HepG2 (cell line): ENCODE measurements around the gene PSORS1C1. TPM values are rescaled to one million over a fixed set of nuclear protein-coding genes. Genes with fewer than 3 reads are reported as not detected.

Experiments
- EZH2 ChIP-seq: conservative IDR thresholded peaks from 2 replicates; pipeline ENCODE4 v1.6.1; 2012; ENCODE audit warnings: mild to moderate bottlenecking, low read depth, low read length, moderate library complexity
- MED13 ChIP-seq: sonication (generic); formaldehyde crosslinking; IDR thresholded peaks from 2 replicates; pipeline ENCODE4 v1.5.0; 2020; ENCODE audit warnings: missing genetic modification reagents
- MEF2D ChIP-seq: sonication (generic); formaldehyde crosslinking; IDR thresholded peaks from 2 replicates; pipeline ENCODE4 v1.5.1; 2020; ENCODE audit warnings: mild to moderate bottlenecking, missing genetic modification reagents
- NFKBIZ ChIP-seq: IDR thresholded peaks from 2 replicates; pipeline ENCODE4 v1.6.1; 2018; ENCODE audit warnings: missing genetic modification reagents, missing compliant biosample characterization
- PPARG ChIP-seq: conservative IDR thresholded peaks from 2 replicates; pipeline ENCODE4 v1.6.1; 2016; ENCODE audit warnings: missing biosample characterization, missing genetic modification reagents
- REPIN1 ChIP-seq: sonication (generic); formaldehyde crosslinking; IDR thresholded peaks from 2 replicates; pipeline ENCODE4 v1.8.0; 2022; ENCODE audit warnings: missing genetic modification reagents, low read depth, mild to moderate bottlenecking, borderline replicate concordance
- RNF219 ChIP-seq: sonication (generic); formaldehyde crosslinking; IDR thresholded peaks from 2 replicates; pipeline ENCODE4 v1.5.0; 2020; ENCODE audit warnings: mild to moderate bottlenecking, missing genetic modification reagents
- TMF1 ChIP-seq: sonication (generic); formaldehyde crosslinking; IDR thresholded peaks from 2 replicates; pipeline ENCODE4 v1.8.1; 2022; ENCODE audit warnings: low read depth, missing genetic modification reagents
- ZBTB44 ChIP-seq: sonication (generic); formaldehyde crosslinking; IDR thresholded peaks from 2 replicates; pipeline ENCODE4 v1.4.0; 2020; ENCODE audit warnings: missing genetic modification reagents
- ZNF234 ChIP-seq: sonication (generic); formaldehyde crosslinking; conservative IDR thresholded peaks from 2 replicates; pipeline ENCODE4 v1.5.1; 2020; ENCODE audit warnings: mild to moderate bottlenecking, missing genetic modification reagents
- ZNF292 ChIP-seq: sonication (generic); formaldehyde crosslinking; IDR thresholded peaks from 2 replicates; pipeline ENCODE4 v1.8.1; 2022; ENCODE audit warnings: mild to moderate bottlenecking, low read depth, missing genetic modification reagents, borderline replicate concordance
- ZNF335 ChIP-seq: sonication (generic); formaldehyde crosslinking; IDR thresholded peaks from 2 replicates; pipeline ENCODE4 v1.4.0; 2020; ENCODE audit warnings: missing genetic modification reagents
- ZNF383 ChIP-seq: sonication (generic); formaldehyde crosslinking; IDR thresholded peaks from 2 replicates; pipeline ENCODE4 v1.4.0; 2020; ENCODE audit warnings: missing genetic modification reagents, mild to moderate bottlenecking, borderline replicate concordance
- ZNF615 ChIP-seq: sonication (generic); formaldehyde crosslinking; IDR thresholded peaks from 2 replicates; pipeline ENCODE4 v1.5.0; 2020; ENCODE audit warnings: mild to moderate bottlenecking, missing genetic modification reagents, borderline replicate concordance
- ZNF7 ChIP-seq: IDR thresholded peaks from 2 replicates; pipeline ENCODE4 v1.6.1; 2016; ENCODE audit warnings: missing biosample characterization, missing genetic modification reagents
- ZNF761 ChIP-seq: sonication (generic); formaldehyde crosslinking; conservative IDR thresholded peaks from 2 replicates; pipeline ENCODE4 v1.4.0; 2020; ENCODE audit warnings: mild to moderate bottlenecking, missing genetic modification reagents
- polyA plus RNA-seq, 8 experiments: library from polyadenylated mRNA; depleted of rRNA in 3 of 8; stranded (reverse) in 7 of 8; unstranded in 1 of 8; fragments of >200 nt; fragmentation: Illumina TruSeq in 4 of 8; extraction: Trizol in 4 of 8; gene quantifications; 2 replicates each; pipeline versions ENCODE4 v1.2.1 to v1.2.3, GENCODE V29; 2011 to 2016; ENCODE audit warnings: low read depth in 4 of 8, missing spikeins in 1 of 8, mixed read lengths in 1 of 8; ENCODE audit not compliant: insufficient read depth in 1 of 8
- total RNA-seq, 5 experiments: library from RNA; depleted of rRNA; stranded (reverse); fragments of >200 nt; fragmentation: Illumina TruSeq; extraction: Trizol; gene quantifications; 2 replicates each; pipeline ENCODE4 v1.2.3, GENCODE V29; 2016; ENCODE audit warnings: low read depth in 1 of 5
- TF ChIP-seq, protein P1 (sequence below): sonication (generic); formaldehyde crosslinking; IDR thresholded peaks from 2 replicates; pipeline ENCODE4; 2020; ENCODE audit warnings: missing genetic modification reagents, mild to moderate bottlenecking, borderline replicate concordance
- TF ChIP-seq, protein P2 (sequence below): sonication (generic); formaldehyde crosslinking; IDR thresholded peaks from 2 replicates; pipeline ENCODE4 v1.4.0; 2020; ENCODE audit warnings: missing genetic modification reagents
- TF ChIP-seq, protein P3 (sequence below): IDR thresholded peaks from 2 replicates; pipeline ENCODE4 v1.4.0; 2020; ENCODE audit warnings: mild to moderate bottlenecking, missing genetic modification reagents

PSORS1C1 gene
- total and polyA plus RNA-seq, 2 of the 13 experiments (the other 11 are each of a cell fraction or from before 2014, with no cell fraction given), result 0.01 to 0.02 TPM

GRCh38 chr6:31158140-31158862, 43.7 kb downstream of the PSORS1C1 start, which contains the start of gene TCF19 (continued):
- TF ChIP-seq, protein P1, sequence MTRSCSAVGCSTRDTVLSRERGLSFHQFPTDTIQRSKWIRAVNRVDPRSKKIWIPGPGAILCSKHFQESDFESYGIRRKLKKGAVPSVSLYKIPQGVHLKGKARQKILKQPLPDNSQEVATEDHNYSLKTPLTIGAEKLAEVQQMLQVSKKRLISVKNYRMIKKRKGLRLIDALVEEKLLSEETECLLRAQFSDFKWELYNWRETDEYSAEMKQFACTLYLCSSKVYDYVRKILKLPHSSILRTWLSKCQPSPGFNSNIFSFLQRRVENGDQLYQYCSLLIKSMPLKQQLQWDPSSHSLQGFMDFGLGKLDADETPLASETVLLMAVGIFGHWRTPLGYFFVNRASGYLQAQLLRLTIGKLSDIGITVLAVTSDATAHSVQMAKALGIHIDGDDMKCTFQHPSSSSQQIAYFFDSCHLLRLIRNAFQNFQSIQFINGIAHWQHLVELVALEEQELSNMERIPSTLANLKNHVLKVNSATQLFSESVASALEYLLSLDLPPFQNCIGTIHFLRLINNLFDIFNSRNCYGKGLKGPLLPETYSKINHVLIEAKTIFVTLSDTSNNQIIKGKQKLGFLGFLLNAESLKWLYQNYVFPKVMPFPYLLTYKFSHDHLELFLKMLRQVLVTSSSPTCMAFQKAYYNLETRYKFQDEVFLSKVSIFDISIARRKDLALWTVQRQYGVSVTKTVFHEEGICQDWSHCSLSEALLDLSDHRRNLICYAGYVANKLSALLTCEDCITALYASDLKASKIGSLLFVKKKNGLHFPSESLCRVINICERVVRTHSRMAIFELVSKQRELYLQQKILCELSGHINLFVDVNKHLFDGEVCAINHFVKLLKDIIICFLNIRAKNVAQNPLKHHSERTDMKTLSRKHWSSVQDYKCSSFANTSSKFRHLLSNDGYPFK (CRISPR knock-in tag), result peak; percentile 27; the same call in 1 of the 2 replicates
- TF ChIP-seq ZNF383 (CRISPR knock-in tag) (no peak), PPARG (CRISPR knock-in tag) (no peak), ZNF761 (peak; percentile 80; the same call in 1 of the 2 replicates), MEF2D (CRISPR knock-in tag) (no peak; the same call in none of the 2 replicates), REPIN1 (CRISPR knock-in tag) (peak; percentile 94), TMF1 (peak; percentile 92), ZNF615 (CRISPR knock-in tag) (no peak), ZNF7 (no peak), RNF219 (CRISPR knock-in tag) (no peak), ZNF335 (CRISPR knock-in tag) (no peak), EZH2 (no peak), ZNF234 (CRISPR knock-in tag) (no peak), ZBTB44 (CRISPR knock-in tag) (no peak), MED13 (no peak), NFKBIZ (CRISPR knock-in tag) (no peak), ZNF292 (CRISPR knock-in tag) (no peak)
- TF ChIP-seq, protein P2, sequence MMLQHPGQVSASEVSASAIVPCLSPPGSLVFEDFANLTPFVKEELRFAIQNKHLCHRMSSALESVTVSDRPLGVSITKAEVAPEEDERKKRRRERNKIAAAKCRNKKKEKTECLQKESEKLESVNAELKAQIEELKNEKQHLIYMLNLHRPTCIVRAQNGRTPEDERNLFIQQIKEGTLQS, result no peak
- TF ChIP-seq, protein P3, sequence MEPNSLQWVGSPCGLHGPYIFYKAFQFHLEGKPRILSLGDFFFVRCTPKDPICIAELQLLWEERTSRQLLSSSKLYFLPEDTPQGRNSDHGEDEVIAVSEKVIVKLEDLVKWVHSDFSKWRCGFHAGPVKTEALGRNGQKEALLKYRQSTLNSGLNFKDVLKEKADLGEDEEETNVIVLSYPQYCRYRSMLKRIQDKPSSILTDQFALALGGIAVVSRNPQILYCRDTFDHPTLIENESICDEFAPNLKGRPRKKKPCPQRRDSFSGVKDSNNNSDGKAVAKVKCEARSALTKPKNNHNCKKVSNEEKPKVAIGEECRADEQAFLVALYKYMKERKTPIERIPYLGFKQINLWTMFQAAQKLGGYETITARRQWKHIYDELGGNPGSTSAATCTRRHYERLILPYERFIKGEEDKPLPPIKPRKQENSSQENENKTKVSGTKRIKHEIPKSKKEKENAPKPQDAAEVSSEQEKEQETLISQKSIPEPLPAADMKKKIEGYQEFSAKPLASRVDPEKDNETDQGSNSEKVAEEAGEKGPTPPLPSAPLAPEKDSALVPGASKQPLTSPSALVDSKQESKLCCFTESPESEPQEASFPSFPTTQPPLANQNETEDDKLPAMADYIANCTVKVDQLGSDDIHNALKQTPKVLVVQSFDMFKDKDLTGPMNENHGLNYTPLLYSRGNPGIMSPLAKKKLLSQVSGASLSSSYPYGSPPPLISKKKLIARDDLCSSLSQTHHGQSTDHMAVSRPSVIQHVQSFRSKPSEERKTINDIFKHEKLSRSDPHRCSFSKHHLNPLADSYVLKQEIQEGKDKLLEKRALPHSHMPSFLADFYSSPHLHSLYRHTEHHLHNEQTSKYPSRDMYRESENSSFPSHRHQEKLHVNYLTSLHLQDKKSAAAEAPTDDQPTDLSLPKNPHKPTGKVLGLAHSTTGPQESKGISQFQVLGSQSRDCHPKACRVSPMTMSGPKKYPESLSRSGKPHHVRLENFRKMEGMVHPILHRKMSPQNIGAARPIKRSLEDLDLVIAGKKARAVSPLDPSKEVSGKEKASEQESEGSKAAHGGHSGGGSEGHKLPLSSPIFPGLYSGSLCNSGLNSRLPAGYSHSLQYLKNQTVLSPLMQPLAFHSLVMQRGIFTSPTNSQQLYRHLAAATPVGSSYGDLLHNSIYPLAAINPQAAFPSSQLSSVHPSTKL (CRISPR knock-in tag), result peak; percentile 45; the same call in 1 of the 2 replicates
